H7 (cell line): ENCODE data around the gene CLDN2. TPM values are rescaled to one million over a fixed set of nuclear protein-coding genes. Genes with fewer than 3 reads are reported as not detected.
"Not testable (repeated sequence)": the region's sequence is repeated elsewhere in the genome, so short reads cannot be mapped to it uniquely, and the experiment has no call there.

ENCODE experiments used
- DNase-seq: peaks from one replicate; pipeline ENCODE4 v3.0.0; 2012
- H3K27me3 ChIP-seq: 2 replicates; pipeline ENCODE4 v1.6.0; 2011; ENCODE audit warnings: mild to moderate bottlenecking, low read length; ENCODE audit not compliant: control insufficient read depth, insufficient read depth
- H3K36me3 ChIP-seq: replicated peaks from 2 replicates; pipeline ENCODE4 v1.5.1; 2011; ENCODE audit warnings: low read length; ENCODE audit not compliant: control insufficient read depth, insufficient read depth
- H3K4me3 ChIP-seq: 2 replicates; pipeline ENCODE4 v1.5.1; 2011; ENCODE audit warnings: low read depth, mild to moderate bottlenecking, control low read depth, low read length, moderate library complexity; ENCODE audit not compliant: insufficient read depth
- total RNA-seq: library from RNA; depleted of rRNA; stranded (reverse); fragments of >200 nt; shearing (Covaris generic); gene quantifications from 2 replicates; pipeline ENCODE4 v1.2.3, GENCODE V29; 2014; rRNA removed

The CLDN2 gene
- total RNA-seq, 1 experiment from 2014 or later = not detected

GRCh38 chrX:106959901-106960300 lies 39.7 kb downstream of the CLDN2 start:
- Histone ChIP-seq H3K36me3 (peaks cover 2% of the 10 kb centered on the region), H3K27me3 (no peaks in the 10 kb centered on the region), H3K4me3 (no peak overlapping the region)
- peak; percentile 37 for DNase-seq

- no peak for DNase-seq
- H3K4me3 ChIP-seq = no peak overlapping the region
- no peaks in the 10 kb centered on the region for H3K27me3 ChIP-seq
- peaks cover 2% of the 10 kb centered on the region for H3K36me3 ChIP-seq
Observed at GRCh38 chrX:106963111-106963510, 42.9 kb downstream of the CLDN2 start.

GRCh38 chrX:106964290-106964689 lies 44.1 kb downstream of the CLDN2 start:
- Histone ChIP-seq H3K27me3 (no peaks in the 10 kb centered on the region), H3K4me3 (no peak overlapping the region), H3K36me3 (peaks cover 2% of the 10 kb centered on the region)
- DNase-seq = no peak

- H3K36me3 ChIP-seq, H3K27me3 ChIP-seq, DNase-seq: not testable (repeated sequence)
- H3K4me3 ChIP-seq = peak overlapping the region; percentile 6; the same call in 1 of the 2 replicates
Observed at GRCh38 chrX:106966547-106966946, 46.3 kb downstream of the CLDN2 start.

- H3K36me3 ChIP-seq = no peaks in the 10 kb centered on the region
- no peak overlapping the region for H3K4me3 ChIP-seq
- H3K27me3 ChIP-seq = no peaks in the 10 kb centered on the region
- DNase-seq = no peak
Observed at GRCh38 chrX:106972896-106973295, 52.7 kb downstream of the CLDN2 start.

- Histone ChIP-seq H3K36me3 (no peaks in the 10 kb centered on the region), H3K4me3 (no peak overlapping the region), H3K27me3 (no peaks in the 10 kb centered on the region)
- no peak for DNase-seq
Observed at GRCh38 chrX:106973433-106974149, 53.4 kb downstream of the CLDN2 start.

GRCh38 chrX:106976416-106976815 lies 56.2 kb downstream of the CLDN2 start:
- no peak for DNase-seq
- Histone ChIP-seq H3K36me3 (no peaks in the 10 kb centered on the region), H3K27me3 (no peaks in the 10 kb centered on the region), H3K4me3 (no peak overlapping the region)

Other genes with a start within 250 kb of the CLDN2 start
- gene RNF128, start 193.7 kb upstream of the CLDN2 start, total RNA-seq = 0.62 and 1.0 TPM in 2 replicates
- 1.1 and 2.7 TPM in 2 replicates for gene TBC1D8B, start 117.7 kb upstream of the CLDN2 start, total RNA-seq
- gene RIPPLY1, start 17.1 kb upstream of the CLDN2 start, total RNA-seq = 0.24 TPM in 1 of 2 replicates, not detected in the other
- gene MORC4, start 79.8 kb downstream of the CLDN2 start, total RNA-seq = 2.7 and 5.6 TPM in 2 replicates
- 20.9 and 28.7 TPM in 2 replicates for gene RBM41, start 198.4 kb downstream of the CLDN2 start, total RNA-seq